Measurements from ENCODE around the gene SLC35F1.

Gene SLC35F1

GRCh38 chr6:118206221-118206620 lies 299.2 kb downstream of the SLC35F1 start:
- DNase-seq = no peak

- no peak for DNase-seq
These were observed 300.9 kb downstream of the SLC35F1 start for GRCh38 chr6:118207947-118208346.

- DNase-seq = no peak
These were observed 305.5 kb downstream of the SLC35F1 start for GRCh38 chr6:118212451-118213173.

DNA sequence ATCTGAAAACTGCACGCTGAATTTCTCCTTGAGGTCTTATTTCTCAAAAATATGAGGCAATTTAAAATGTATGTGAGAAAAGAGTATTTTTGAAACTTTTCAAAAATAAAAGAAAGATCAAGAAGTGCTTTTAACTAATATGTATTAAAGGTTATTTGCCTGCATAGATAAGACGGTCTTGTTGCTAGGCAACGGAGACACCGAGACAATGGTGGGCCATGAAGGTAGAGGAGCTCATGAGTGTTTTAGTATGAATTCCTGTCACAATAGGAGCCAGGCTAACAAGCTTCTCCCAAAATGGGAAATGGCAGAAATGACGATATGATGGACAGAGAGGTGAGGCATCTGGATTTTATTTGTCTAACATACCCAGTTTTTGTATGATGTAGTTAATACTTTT lies 308.2 kb downstream of the SLC35F1 start:
- no peak for DNase-seq

DNA sequence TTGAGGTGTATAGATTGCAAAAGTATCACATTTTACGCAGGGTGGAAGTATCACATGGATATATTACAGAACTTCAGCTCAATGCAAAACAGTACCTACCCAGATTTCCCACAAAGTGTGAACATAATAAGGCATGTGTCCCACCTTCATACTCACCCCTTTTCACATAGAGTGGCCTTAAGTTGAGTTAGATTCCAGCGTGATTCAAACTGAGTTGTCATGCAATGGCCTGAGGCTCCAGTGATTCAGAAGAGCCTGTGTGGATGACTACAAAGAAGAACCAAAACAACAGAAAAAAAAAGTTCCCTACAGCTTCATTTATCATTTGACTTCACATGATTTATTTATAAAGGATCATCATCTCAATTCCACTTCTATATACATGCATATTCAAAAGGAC lies 309.7 kb downstream of the SLC35F1 start:
- no peak for DNase-seq

- no peak for DNase-seq
These were observed 311.1 kb downstream of the SLC35F1 start for GRCh38 chr6:118218156-118218555.

DNA sequence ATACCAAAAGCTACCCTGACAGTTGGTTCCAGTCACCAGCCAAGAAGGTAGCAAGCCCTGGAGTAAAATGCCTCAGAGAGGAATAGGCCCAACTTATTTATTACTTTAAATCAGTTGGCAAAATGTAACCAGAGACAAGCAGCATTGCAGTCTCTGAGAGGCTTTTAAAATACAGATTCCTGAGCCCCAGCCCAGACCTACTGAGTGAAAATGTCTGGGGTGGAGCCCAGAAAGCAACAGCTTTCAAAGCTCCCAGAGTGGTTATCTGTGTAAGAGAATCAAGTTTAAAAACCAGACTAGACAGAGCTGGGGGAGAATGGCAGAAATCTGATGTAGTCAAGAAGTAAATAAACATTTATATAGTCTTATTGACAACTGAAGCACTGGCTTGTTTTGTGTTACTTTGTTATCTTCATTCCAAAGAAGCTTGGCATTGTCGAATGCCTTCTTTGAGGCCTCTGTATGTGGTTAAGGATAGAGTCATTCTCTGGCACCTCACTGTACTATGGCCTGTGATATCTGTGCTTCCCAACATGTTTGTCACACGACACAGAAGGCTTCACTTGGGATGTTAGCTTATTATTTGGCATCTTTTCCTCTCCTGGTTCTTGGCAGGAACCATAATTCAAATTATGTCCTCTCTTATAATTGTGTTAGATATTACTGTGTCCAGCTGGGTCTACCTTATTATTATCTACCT lies 313.5 kb downstream of the SLC35F1 start:
- DNase-seq = no peak

DNA sequence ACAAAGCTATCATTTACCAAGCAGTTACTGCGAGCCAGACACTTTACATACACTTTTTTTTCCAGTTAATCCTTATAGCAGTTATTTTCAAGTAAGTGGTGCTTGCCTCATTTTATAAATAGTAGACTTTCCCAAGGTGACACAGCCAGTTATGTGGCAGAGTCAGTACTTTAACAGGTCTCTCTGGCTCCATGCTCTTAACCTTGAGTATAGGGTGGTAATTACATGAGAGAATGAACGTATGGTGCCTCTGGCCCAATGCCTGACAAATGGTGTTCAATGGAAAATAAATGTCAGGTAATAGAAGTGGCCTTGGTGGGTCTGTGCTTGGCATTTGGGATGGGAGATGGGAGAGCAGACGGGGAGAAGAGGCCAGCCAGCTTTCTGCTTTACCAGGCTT lies 316.3 kb downstream of the SLC35F1 start:
- no peak for DNase-seq

DNA sequence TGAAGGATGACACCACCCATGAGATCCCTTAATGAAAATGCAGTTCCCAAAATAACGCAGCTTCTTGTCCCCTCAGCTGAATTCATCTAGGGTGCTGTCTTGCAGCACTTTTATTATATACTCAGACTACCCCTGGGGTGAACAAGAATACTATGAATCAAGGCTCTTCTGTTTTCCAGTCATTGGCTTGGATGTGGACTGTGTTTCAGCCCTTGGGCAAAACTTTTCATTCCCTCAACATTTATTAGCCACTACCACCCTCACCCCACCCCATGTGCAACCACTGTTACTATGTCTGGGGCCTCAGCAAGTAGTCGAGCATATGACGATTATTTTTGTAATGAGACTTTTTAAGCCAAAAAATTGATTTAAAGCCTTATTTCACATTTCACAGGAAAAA lies 321.8 kb downstream of the SLC35F1 start:
- no peak for DNase-seq

DNA sequence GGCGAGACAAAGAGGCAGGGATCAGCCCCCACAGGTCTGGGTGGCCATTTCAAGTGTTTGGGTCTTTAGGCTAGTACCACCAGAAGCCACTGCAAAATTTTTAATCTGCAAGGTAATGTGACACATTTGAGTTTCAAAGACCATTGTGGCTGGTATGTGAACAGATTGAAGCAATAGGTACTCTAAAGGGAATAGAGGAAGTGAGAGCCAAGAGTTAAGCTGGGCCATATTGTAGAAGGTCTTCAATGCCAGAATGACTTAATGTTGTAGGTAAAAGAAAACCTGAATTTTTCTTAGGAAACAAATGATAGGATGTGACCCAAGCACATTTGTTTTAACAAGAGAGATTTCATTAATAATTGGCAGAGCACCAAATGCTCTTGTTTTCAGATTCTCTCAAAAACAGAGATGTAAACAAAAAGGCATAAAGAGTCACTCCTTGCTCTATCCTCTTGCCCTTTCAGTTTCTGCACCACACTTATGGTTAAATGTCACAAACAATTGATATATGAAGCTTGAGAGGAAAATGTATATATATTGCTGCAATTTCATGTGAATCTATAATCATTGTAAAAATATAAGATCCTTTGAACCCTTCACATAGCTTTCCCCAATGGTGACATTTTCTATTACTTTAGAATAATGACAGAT lies 333.9 kb downstream of the SLC35F1 start:
- DNase-seq = no peak

DNA sequence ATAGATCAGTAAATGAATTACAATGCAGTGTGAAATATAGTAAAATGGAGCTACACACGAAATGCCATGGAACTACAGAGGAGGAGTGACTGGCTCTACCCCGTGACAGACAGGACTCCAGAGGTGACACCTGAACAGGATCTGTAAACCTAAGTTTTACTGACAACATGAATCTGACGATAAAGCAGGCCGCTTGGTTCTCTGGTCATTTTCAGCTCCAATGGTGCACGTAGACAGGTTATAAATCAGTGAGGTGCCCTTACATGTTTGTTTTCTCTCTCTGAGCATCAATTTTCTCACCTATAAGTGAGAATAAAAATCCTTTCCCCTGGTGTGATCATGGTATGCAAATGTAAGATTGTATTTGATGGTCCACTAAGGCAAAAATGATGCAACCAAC lies 339.3 kb downstream of the SLC35F1 start:
- no peak for DNase-seq

DNA sequence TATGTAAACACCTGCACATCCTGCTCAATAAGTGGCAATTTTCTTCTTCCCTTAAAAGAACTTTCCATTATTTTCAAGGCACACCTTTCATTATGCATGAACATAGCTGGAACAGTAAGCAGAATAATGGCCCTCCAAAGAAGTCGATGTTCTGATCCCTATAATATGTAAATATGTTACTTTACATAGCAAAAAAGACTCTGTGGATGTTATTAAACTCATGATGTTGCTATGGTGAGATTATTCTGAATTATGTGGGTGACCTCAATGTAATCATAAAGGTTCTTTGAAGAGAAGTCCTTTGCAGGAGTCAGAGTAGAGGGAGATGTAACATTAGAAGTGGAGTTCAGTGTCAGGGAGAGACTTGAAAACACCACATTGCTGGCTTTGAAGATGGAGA lies 341.1 kb downstream of the SLC35F1 start:
- DNase-seq = no peak

DNA sequence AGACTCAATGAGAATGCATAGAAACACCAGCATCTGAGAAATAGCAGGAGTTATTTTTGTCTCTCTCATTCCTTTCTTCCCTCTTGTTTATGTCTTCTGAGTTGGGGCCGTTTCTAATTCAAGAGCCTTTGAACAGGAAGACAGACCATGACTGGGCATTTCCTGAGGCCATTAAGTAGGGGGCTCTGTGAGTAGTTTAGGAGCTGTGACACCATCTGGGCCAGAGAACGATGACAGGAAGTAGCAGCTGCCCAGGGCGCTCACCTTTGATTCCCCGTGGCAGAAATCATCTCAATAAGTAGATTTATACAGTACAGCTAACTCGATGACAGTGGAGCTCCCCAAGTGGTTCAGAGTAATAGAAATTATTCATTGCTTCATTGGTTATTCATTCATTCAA lies 342.6 kb downstream of the SLC35F1 start:
- DNase-seq = no peak

- no peak for DNase-seq
These were observed 345.4 kb downstream of the SLC35F1 start for GRCh38 chr6:118252474-118252873.

- DNase-seq = no peak
These were observed 346.7 kb downstream of the SLC35F1 start for GRCh38 chr6:118253741-118254140.

GRCh38 chr6:118260833-118261232 lies 353.8 kb downstream of the SLC35F1 start:
- DNase-seq = no peak

- DNase-seq = peak; percentile 77
These were observed 356.9 kb downstream of the SLC35F1 start for GRCh38 chr6:118263921-118264486.

- DNase-seq = no peak
These were observed 362.6 kb downstream of the SLC35F1 start for GRCh38 chr6:118269659-118270058.

- no peak for DNase-seq
These were observed 370.6 kb downstream of the SLC35F1 start for GRCh38 chr6:118277631-118278030.

GRCh38 chr6:118280210-118280609 lies 373.1 kb downstream of the SLC35F1 start:
- no peak for DNase-seq

DNA sequence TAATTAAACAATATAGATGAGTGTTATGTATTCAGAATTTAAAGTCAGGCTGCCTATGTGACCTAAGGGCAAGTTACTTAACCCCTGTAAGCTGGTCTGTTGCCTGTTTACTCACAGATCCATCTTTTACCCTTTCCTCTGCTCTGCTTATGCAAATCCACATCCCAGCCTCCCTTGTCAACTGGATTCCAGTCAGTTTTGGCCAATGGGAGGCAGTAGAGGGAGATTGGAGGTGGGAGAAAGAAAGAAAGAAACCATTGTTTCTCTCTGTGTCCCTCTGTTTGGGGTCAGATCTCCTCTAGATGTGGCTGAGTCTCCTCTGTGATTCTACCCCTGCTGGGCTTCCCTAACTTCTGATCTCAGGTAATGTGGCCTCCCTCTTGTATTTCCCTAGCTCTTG lies 374.2 kb downstream of the SLC35F1 start:
- DNase-seq = no peak

- DNase-seq = peak; percentile 66
These were observed 376.7 kb downstream of the SLC35F1 start for GRCh38 chr6:118283766-118284165.

GRCh38 chr6:118284736-118285360 lies 377.8 kb downstream of the SLC35F1 start:
- DNase-seq = peak; percentile 36
